ENCODE data around the gene CHCHD3.

CHCHD3 gene

DNA sequence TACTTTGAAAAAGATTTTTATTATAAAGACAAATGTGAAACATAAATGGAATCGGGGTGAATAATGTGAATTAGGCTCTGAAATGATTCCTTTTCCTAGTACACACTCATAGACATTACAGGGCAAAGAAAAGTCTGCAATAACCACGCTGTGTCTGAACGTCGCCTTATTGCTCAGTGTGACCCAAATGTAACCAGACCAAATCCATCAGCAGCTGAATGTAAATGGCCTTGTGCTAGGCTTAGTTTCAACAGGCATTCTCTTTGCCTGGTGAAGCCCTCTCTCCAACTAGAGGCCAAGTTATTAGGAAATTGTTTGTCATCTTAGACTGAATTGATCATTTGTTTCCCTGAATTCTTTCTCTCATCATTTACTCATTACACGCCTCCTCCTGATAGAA lies 225.5 kb downstream of the CHCHD3 start:
- Histone ChIP-seq H3K4me2 (no peak overlapping the region), H4K20me1 (0 out of 22 replicates have a peak, but pooled peaks cover 0 to 6% (median 0%) of the 10 kb centered on the region in 11 experiments), H3K36me3 (peaks cover 17 to 77% (median 31%) of the 10 kb centered on the region in 11 experiments), H3K27me3 (no peaks in the 10 kb centered on the region), H3K9ac (no peak overlapping the region), H3K4me1 (no peaks in the 10 kb centered on the region), H3K9me3 (replicated peaks in 1 of 11) (no peaks in the 10 kb centered on the region), H3K4me3 (no peak overlapping the region), H3K27ac (no peak overlapping the region)
- no peak for TF ChIP-seq Cebpa-rat (IDR thresholded peaks at IDR 0.05)

DNA sequence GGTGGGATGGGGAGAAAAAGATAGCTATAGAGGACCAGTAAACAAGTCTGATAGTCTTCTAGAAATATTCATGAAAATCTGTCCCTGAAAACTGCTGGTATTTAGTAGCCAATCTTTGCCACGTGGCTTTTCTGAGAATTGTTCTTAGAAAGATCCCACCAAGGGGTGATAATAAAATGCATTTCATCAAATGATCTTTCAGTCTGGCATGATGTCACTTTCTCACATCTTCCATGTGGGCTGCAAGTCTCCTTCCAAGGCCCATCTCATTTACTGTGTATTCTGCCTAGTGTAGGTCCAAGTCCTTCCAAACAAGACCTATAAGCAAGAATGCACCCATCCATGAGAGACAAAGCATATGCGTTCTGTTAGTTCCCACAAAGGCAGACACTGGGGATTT lies 226.0 kb downstream of the CHCHD3 start:
- TF ChIP-seq Cebpa-rat (IDR thresholded peaks at IDR 0.05): no peak

GRCh38 chr7:132854238-132854637 lies 227.7 kb downstream of the CHCHD3 start:
- H3K27me3 ChIP-seq: no peaks in the 10 kb centered on the region
- H3K36me3 ChIP-seq: peaks cover 16 to 75% (median 26%) of the 10 kb centered on the region in 11 experiments
- no peak overlapping the region for H3K9ac ChIP-seq
- no peaks in the 10 kb centered on the region for H3K9me3 ChIP-seq (replicated peaks in 1 of 11)
- no peaks in the 10 kb centered on the region for H3K4me1 ChIP-seq
- peak in 1 of 11 experiments; percentile 59; a peak in 1 of 22 replicates for TF ChIP-seq Cebpa-rat (IDR thresholded peaks at IDR 0.05)
- H3K4me3 ChIP-seq: no peak overlapping the region
- H3K27ac ChIP-seq: no peak overlapping the region
- 0 out of 22 replicates have a peak, but pooled peaks cover 0 to 6% (median 0%) of the 10 kb centered on the region in 11 experiments for H4K20me1 ChIP-seq
- H3K4me2 ChIP-seq: no peak overlapping the region

More for the DNA sequence above, 226.0 kb downstream of the CHCHD3 start:
- H3K4me1 ChIP-seq: no peaks in the 10 kb centered on the region
- H3K4me2 ChIP-seq: no peak overlapping the region
- H3K9me3 ChIP-seq (replicated peaks in 1 of 11): no peaks in the 10 kb centered on the region
- peaks cover 13 to 76% (median 28%) of the 10 kb centered on the region in 11 experiments for H3K36me3 ChIP-seq
- no peaks in the 10 kb centered on the region for H3K27me3 ChIP-seq
- H3K4me3 ChIP-seq: no peak overlapping the region
- no peak overlapping the region for H3K27ac ChIP-seq
- 0 out of 22 replicates have a peak, but pooled peaks cover 0 to 6% (median 0%) of the 10 kb centered on the region in 11 experiments for H4K20me1 ChIP-seq
- no peak overlapping the region for H3K9ac ChIP-seq

DNA sequence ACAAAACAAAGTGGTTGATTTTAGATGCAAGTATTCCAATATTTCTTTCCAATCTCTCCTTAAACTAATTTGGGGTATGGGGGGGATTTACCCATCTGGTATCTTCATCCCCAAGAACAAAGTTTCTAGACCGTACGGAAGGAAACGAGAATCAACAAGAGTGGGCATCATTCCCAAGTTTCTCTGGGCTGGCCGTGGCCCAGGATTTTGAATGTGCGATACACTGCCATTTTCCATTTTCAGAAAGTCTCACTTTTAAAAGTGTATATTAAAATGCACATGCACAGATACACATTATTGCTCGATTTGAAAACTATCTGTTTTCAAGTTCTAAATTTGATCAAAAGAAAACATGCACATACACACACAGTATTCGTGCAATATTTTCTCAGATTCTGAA lies 234.5 kb downstream of the CHCHD3 start:
- Histone ChIP-seq H3K4me2 (no peak overlapping the region), H3K36me3 (peaks cover 17 to 79% (median 25%) of the 10 kb centered on the region in 11 experiments; a peak in 20 of 22 replicates), H3K27ac (no peak overlapping the region), H3K4me1 (no peaks in the 10 kb centered on the region), H4K20me1 (peaks cover 0 to 4% (median 0%) of the 10 kb centered on the region in 11 experiments; a peak in 3 of 22 replicates), H3K27me3 (no peaks in the 10 kb centered on the region), H3K9me3 (replicated peaks in 1 of 11) (peaks cover 0 to 4% (median 0%) of the 10 kb centered on the region in 11 experiments; a peak in 1 of 22 replicates), H3K4me3 (no peak overlapping the region), H3K9ac (no peak overlapping the region)
- TF ChIP-seq Cebpa-rat (IDR thresholded peaks at IDR 0.05): no peak

DNA sequence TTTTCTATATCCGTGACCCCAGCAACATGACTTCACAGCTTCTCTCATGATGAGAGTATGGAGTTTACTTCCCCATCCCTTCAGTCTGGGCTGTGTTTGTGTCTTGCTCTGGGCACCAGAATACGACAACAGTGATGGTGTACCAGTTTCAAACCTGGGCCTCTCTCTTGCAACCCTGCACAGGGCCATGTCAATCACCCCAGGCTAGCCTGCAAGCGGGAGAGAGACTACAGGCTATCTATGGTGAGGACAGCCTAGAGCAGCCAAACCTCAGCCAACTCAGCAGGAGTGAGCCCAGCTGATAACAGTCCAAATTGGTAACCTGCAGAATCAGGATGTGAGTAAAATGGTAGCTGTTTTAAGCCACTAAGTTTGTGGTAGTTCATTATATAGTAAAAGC lies 235.8 kb downstream of the CHCHD3 start:
- H3K4me2 ChIP-seq: no peak overlapping the region
- no peak overlapping the region for H3K9ac ChIP-seq
- no peaks in the 10 kb centered on the region for H3K27me3 ChIP-seq
- H4K20me1 ChIP-seq: peaks cover 0 to 4% (median 0%) of the 10 kb centered on the region in 11 experiments; a peak in 3 of 22 replicates
- no peak overlapping the region for H3K4me3 ChIP-seq
- H3K4me1 ChIP-seq: no peaks in the 10 kb centered on the region
- H3K27ac ChIP-seq: no peak overlapping the region
- H3K9me3 ChIP-seq (replicated peaks in 1 of 11): peaks cover 0 to 4% (median 0%) of the 10 kb centered on the region in 11 experiments; a peak in 1 of 22 replicates
- peaks cover 15 to 69% (median 24%) of the 10 kb centered on the region in 11 experiments; a peak in 18 of 22 replicates for H3K36me3 ChIP-seq
- TF ChIP-seq Cebpa-rat (IDR thresholded peaks at IDR 0.05): no peak

DNA sequence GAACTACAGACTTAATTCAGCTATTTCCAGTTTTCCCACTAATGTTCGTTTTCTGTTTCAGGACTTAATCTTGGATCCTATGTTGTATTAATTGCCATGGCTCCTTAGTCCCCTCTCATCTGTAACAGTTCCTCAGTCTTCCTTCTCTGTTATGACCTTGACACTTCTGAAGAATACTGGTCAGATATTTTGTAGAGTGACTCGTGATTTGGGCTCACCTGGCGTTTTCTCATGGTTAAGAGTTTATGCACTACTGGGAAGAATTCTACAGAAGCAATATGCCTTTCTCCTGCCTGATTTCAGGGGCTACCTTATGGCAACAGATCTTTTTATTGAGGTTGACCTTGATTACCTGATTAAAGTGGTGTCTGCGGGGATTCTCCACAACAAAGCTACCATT lies 239.4 kb downstream of the CHCHD3 start:
- Histone ChIP-seq H3K27ac (no peak overlapping the region), H3K36me3 (peaks cover 14 to 71% (median 29%) of the 10 kb centered on the region in 11 experiments; a peak in 19 of 22 replicates), H3K9me3 (replicated peaks in 1 of 11) (peaks cover 0 to 4% (median 0%) of the 10 kb centered on the region in 11 experiments; a peak in 1 of 22 replicates), H3K9ac (no peak overlapping the region), H3K27me3 (no peaks in the 10 kb centered on the region), H3K4me1 (peaks cover 0 to 3% (median 0%) of the 10 kb centered on the region in 10 experiments; a peak in 1 of 20 replicates), H3K4me3 (no peak overlapping the region), H4K20me1 (peaks cover 0 to 4% (median 0%) of the 10 kb centered on the region in 11 experiments; a peak in 3 of 22 replicates), H3K4me2 (no peak overlapping the region)
- no peak for TF ChIP-seq Cebpa-rat (IDR thresholded peaks at IDR 0.05)

DNA sequence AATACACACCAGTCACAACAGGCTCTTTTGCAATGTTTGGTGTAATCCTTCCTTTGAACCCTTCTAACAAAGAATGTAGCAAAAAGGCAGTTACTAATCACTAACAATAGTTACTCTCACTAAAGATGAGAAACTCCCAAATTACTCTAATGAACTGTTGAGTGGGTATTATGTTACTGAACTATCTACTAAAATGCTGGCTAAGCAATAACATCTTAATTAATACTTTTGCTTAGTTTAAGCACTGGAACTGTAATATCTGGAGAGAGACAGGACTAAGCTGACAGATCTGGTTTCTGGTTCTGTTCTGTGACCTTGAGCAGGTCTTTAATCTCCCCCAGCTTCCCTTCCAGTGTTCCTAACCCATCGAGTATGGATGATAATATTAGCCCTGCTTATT lies 241.7 kb downstream of the CHCHD3 start:
- Histone ChIP-seq H3K27me3 (no peaks in the 10 kb centered on the region), H3K4me2 (no peak overlapping the region), H4K20me1 (no peaks in the 10 kb centered on the region; a peak in 1 of 22 replicates), H3K4me3 (no peak overlapping the region), H3K4me1 (peaks cover 0 to 3% (median 0%) of the 10 kb centered on the region in 10 experiments; a peak in 1 of 20 replicates), H3K27ac (no peak overlapping the region), H3K9ac (no peak overlapping the region), H3K9me3 (replicated peaks in 1 of 11) (peaks cover 0 to 9% (median 0%) of the 10 kb centered on the region in 11 experiments; a peak in 1 of 22 replicates), H3K36me3 (peaks cover 28 to 79% (median 44%) of the 10 kb centered on the region in 11 experiments; a peak in 21 of 22 replicates)
- TF ChIP-seq Cebpa-rat (IDR thresholded peaks at IDR 0.05): no peak

- no peaks in the 10 kb centered on the region for H3K27me3 ChIP-seq
- no peak for TF ChIP-seq Cebpa-rat (IDR thresholded peaks at IDR 0.05)
- no peak overlapping the region for H3K27ac ChIP-seq
Observed at GRCh38 chr7:132838313-132838712, 243.6 kb downstream of the CHCHD3 start.

DNA sequence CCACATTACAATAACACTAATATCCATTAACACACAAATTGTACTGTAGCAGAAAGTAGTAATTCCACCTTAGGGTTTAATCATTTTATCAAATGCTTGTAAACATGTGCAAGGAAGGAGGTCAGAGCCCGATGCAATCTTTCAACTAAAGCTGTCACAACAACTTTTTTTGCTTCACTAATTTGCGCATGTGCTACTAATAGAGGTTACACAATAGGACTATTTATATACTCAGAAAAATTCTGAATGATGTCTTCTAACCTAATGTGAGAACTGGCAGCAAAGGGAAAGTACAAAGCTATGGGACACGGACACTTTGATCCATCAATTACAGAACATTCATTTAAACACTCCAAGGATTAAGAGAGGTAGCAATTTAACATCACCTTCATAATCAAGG lies 244.4 kb downstream of the CHCHD3 start:
- Histone ChIP-seq H3K9me3 (replicated peaks in 1 of 11) (0 out of 22 replicates have a peak, but pooled peaks cover 0 to 9% (median 0%) of the 10 kb centered on the region in 11 experiments), H3K4me1 (peaks cover 0 to 3% (median 0%) of the 10 kb centered on the region in 10 experiments; a peak in 1 of 20 replicates), H3K27me3 (no peaks in the 10 kb centered on the region), H4K20me1 (no peaks in the 10 kb centered on the region; a peak in 1 of 22 replicates), H3K36me3 (peaks cover 36 to 77% (median 46%) of the 10 kb centered on the region in 11 experiments; a peak in 21 of 22 replicates), H3K4me3 (no peak overlapping the region), H3K27ac (no peak overlapping the region), H3K9ac (no peak overlapping the region), H3K4me2 (no peak overlapping the region)
- TF ChIP-seq Cebpa-rat (IDR thresholded peaks at IDR 0.05): no peak

More at GRCh38 chr7:132838313-132838712, 243.6 kb downstream of the CHCHD3 start:
- Histone ChIP-seq H3K9me3 (replicated peaks in 1 of 11) (0 out of 22 replicates have a peak, but pooled peaks cover 0 to 9% (median 0%) of the 10 kb centered on the region in 11 experiments), H3K9ac (no peak overlapping the region), H4K20me1 (no peaks in the 10 kb centered on the region; a peak in 1 of 22 replicates), H3K4me1 (peaks cover 0 to 3% (median 0%) of the 10 kb centered on the region in 10 experiments; a peak in 1 of 20 replicates), H3K4me2 (no peak overlapping the region), H3K4me3 (no peak overlapping the region), H3K36me3 (peaks cover 39 to 83% (median 49%) of the 10 kb centered on the region in 11 experiments; a peak in 21 of 22 replicates)
